ENCODE data around the gene FAM227B.

GRCh38 chr15:49556437-49556836 lies 64.2 kb downstream of the FAM227B start:
- no peak for TF ChIP-seq CTCF (conservative IDR thresholded peaks at IDR 0.05 in 1 of 2, IDR thresholded peaks at IDR 0.05 in 1 of 2; ENCODE audit: low read depth in 1 of 2, low read length in 2 of 2)
- no peak for TF ChIP-seq EZH2 (IDR thresholded peaks at IDR 0.05; ENCODE audit: low read length, missing control alignments)
